Chondrocyte (in vitro differentiated cells): Measurements from ENCODE around the gene ARTN. TPM values are rescaled to one million over a fixed set of nuclear protein-coding genes. Genes with fewer than 3 reads are reported as not detected.

ENCODE experiments used
- DNase-seq: peaks from one replicate; pipeline ENCODE4 v3.0.0; 2021; ENCODE audit warnings: mixed read lengths, low spot score
- H3K27ac Mint-ChIP-seq: one replicate; pipeline ENCODE4 v1.8.0; 2021; ENCODE audit warnings: mild to moderate bottlenecking, moderate library complexity, mixed read lengths; ENCODE audit not compliant: unreplicated experiment
- H3K27me3 Mint-ChIP-seq: 2 replicates; pipeline ENCODE4 v1.8.0; 2021; ENCODE audit warnings: low read depth, mixed read lengths
- H3K36me3 Mint-ChIP-seq: 2 replicates; pipeline ENCODE4 v1.8.0; 2021; ENCODE audit warnings: low read depth, mixed read lengths
- H3K4me1 Mint-ChIP-seq: 2 replicates; pipeline ENCODE4 v1.8.0; 2021; ENCODE audit warnings: low read depth, mild to moderate bottlenecking, mixed read lengths
- H3K4me3 Mint-ChIP-seq: one replicate; pipeline ENCODE4 v1.8.0; 2021; ENCODE audit warnings: mild to moderate bottlenecking, moderate library complexity, mixed read lengths; ENCODE audit not compliant: unreplicated experiment
- H3K9me3 Mint-ChIP-seq: 2 replicates; pipeline ENCODE4 v1.8.0; 2021; ENCODE audit warnings: low read depth, mixed read lengths
- CTCF ChIP-seq: fragments of 200-600 bp; sonication (generic); IDR thresholded peaks from 2 replicates; pipeline ENCODE4 v1.5.0; 2021; ENCODE audit warnings: antibody characterized with exemption, mild to moderate bottlenecking, moderate library complexity
- long read RNA-seq: library from polyadenylated mRNA; stranded (forward); transcript quantifications from one replicate; pipeline ENCODE4 v2.0.0, GENCODE V29; 2021
- total RNA-seq: library from RNA; stranded (reverse); gene quantifications from 3 replicates; pipeline ENCODE4 v1.2.1, GENCODE V29; 2021

The ARTN gene, protein sequence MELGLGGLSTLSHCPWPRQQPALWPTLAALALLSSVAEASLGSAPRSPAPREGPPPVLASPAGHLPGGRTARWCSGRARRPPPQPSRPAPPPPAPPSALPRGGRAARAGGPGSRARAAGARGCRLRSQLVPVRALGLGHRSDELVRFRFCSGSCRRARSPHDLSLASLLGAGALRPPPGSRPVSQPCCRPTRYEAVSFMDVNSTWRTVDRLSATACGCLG
- total RNA-seq = 0.50 to 1.6 TPM (median 0.69 TPM) in 3 replicates
- long read RNA-seq = 0 reads

DNA sequence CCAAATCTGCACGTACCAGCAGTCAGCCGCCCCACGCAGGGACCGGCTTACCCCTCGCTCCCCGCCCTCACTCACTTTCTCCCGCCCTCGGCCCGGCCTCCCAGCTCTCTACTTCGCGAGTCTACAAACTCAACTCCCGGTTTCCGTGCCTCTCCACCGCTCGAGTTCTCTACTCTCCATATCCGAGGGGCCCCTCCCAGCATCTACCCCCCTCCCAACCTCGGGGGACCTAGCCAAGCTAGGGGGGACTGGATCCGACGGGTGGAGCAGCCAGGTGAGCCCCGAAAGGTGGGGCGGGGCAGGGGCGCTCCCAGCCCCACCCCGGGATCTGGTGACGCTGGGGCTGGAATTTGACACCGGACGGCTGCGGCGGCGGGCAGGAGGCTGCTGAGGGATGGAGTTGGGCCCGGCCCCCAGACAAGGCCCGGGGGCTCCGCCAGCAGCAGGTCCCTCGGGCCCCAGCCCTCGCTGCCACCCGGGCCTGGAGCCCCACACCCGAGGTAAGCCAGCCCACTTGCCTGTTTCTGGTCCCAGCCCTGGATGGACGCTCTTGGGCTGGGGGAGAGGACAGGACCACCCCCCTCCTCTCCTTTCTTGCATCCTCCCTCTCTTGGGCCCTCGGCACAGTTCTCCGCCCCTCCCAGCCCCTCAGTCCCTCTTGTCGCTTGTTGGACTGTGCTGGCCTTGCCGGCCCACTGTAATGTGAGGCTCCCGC, at the start of gene ARTN:
Gene ARTN (plus strand): TSS at position 416 of the 715 bp plus-strand sequence. CDS start 1,856 bp downstream, outside the sequence.
- H3K9me3 Mint-ChIP-seq = peaks cover 3% of the 10 kb centered on the region
- DNase-seq = no peak
- H3K4me1 Mint-ChIP-seq = peaks cover 20% of the 10 kb centered on the region
- H3K4me3 Mint-ChIP-seq = peak within 1 kb of the TSS; percentile 61
- no peak for TF ChIP-seq CTCF
- peaks cover 5% of the 10 kb centered on the region for H3K36me3 Mint-ChIP-seq
- peak within 1 kb of the TSS; percentile 42 for H3K27ac Mint-ChIP-seq
- peaks cover 2% of the 10 kb centered on the region for H3K27me3 Mint-ChIP-seq

DNA sequence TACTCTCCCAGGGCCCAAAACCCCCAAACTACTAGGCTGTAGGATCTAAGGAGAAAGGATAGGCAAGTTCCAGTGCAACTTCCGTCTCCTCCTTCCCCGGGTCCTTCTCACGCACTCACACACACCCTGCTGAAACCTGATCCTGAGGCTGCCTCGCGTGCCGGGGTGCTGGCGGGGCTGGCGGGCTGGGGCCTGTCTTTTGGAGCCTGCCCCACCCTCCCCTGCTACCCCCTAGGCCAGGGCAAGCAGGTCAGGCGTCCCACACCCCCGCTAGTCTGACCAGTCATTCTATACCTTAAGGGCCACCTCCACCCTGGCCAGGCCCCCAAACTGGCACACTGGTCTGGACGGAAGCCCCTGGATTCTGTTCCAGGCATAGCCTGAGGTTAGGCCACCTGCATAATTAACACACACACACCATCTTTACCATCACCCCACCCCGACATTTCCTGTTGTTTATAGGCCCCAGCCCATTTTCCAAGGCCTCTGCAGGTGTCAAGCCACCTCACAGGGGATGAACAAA, 48.3 kb upstream of the ARTN start:
- no peak for DNase-seq
- no peak for TF ChIP-seq CTCF
- Mint-ChIP-seq H3K4me1 (no peaks in the 10 kb centered on the region), H3K9me3 (no peaks in the 10 kb centered on the region), H3K36me3 (no peaks in the 10 kb centered on the region), H3K4me3 (no peak overlapping the region), H3K27ac (no peak overlapping the region), H3K27me3 (no peaks in the 10 kb centered on the region)

- Mint-ChIP-seq H3K9me3 (no peaks in the 10 kb centered on the region), H3K36me3 (no peaks in the 10 kb centered on the region), H3K27ac (no peak overlapping the region), H3K4me1 (no peaks in the 10 kb centered on the region), H3K4me3 (no peak overlapping the region), H3K27me3 (no peaks in the 10 kb centered on the region)
- TF ChIP-seq CTCF = no peak
- no peak for DNase-seq
Observed at GRCh38 chr1:43887748-43888147, 45.9 kb upstream of the ARTN start.

GRCh38 chr1:43890815-43891214, 42.8 kb upstream of the ARTN start:
- Mint-ChIP-seq H3K4me3 (no peak overlapping the region), H3K27ac (no peak overlapping the region), H3K4me1 (peaks cover 9% of the 10 kb centered on the region), H3K9me3 (no peaks in the 10 kb centered on the region), H3K27me3 (no peaks in the 10 kb centered on the region), H3K36me3 (peaks cover 13% of the 10 kb centered on the region)
- TF ChIP-seq CTCF = no peak
- DNase-seq = no peak

GRCh38 chr1:43893006-43893405, 40.6 kb upstream of the ARTN start:
- H3K4me3 Mint-ChIP-seq = no peak overlapping the region

More at GRCh38 chr1:43893006-43893405, 40.6 kb upstream of the ARTN start:
- Mint-ChIP-seq H3K4me1 (peaks cover 9% of the 10 kb centered on the region), H3K36me3 (peaks cover 19% of the 10 kb centered on the region), H3K27me3 (no peaks in the 10 kb centered on the region), H3K27ac (no peak overlapping the region), H3K9me3 (no peaks in the 10 kb centered on the region)
- no peak for TF ChIP-seq CTCF
- no peak for DNase-seq
